Lung microvascular endothelial cell (primary cell): ENCODE results near the gene FAIM2. TPM values are rescaled to one million over a fixed set of nuclear protein-coding genes. Genes with fewer than 3 reads are reported as not detected.

Experiments used
- DNase-seq, 2 donors: peaks; one replicate each; pipeline versions ENCODE4 v3.0.0 to v3.0.0-alpha.2; 2010; ENCODE audit warnings: low read depth in 2 of 2
- total RNA-seq: library from RNA; depleted of rRNA; stranded (reverse); fragments of >200 nt; gene quantifications from 2 replicates; pipeline ENCODE4 v1.2.1, GENCODE V29; 2014

The FAIM2 gene
- total RNA-seq, 1 donor from 2014 or later, result not detected

DNA sequence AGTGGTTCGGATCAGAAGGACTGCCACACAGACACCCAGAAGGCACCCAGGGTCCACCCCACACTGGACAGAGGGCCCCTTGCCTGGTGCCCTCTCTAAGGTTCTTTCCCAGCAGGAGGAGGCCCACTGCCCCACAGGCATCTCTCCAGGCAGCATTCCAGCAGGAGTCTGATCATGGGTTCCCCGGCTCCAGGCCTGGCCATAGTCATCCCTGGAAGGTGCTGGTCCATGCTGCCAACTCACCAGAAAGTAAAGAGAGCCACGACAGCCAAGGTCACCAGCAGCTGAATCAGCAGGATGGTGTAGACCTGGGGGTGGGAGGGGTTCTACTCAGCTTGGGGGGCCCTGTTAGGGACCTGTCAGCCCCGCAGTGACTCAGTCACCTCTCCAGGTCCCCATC is 6.4 kb downstream of the FAIM2 start:
- no peak for DNase-seq

DNA sequence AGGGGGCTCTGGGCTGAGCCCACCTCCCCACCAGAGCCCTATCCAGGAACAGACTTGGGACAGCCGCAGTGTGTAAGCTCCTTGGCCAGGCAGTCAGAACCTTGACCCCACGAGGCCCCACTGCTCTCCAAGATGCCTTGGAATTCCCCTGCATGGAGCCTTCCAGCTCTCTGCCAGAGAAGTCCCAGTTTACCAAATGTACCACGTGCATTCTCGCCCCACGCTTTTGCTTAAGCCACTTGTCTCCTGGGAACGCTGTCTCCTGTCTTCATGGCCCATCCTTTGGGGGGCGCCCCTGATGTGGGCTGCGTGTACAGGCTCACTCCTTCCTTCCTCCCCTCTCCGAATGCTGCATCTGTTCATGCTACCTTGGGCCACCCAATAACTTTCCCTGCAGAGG is 7.9 kb downstream of the FAIM2 start:
- DNase-seq, result no peak

GRCh38 chr12:49894751-49895148 is 8.9 kb downstream of the FAIM2 start:
- DNase-seq, result no peak

DNA sequence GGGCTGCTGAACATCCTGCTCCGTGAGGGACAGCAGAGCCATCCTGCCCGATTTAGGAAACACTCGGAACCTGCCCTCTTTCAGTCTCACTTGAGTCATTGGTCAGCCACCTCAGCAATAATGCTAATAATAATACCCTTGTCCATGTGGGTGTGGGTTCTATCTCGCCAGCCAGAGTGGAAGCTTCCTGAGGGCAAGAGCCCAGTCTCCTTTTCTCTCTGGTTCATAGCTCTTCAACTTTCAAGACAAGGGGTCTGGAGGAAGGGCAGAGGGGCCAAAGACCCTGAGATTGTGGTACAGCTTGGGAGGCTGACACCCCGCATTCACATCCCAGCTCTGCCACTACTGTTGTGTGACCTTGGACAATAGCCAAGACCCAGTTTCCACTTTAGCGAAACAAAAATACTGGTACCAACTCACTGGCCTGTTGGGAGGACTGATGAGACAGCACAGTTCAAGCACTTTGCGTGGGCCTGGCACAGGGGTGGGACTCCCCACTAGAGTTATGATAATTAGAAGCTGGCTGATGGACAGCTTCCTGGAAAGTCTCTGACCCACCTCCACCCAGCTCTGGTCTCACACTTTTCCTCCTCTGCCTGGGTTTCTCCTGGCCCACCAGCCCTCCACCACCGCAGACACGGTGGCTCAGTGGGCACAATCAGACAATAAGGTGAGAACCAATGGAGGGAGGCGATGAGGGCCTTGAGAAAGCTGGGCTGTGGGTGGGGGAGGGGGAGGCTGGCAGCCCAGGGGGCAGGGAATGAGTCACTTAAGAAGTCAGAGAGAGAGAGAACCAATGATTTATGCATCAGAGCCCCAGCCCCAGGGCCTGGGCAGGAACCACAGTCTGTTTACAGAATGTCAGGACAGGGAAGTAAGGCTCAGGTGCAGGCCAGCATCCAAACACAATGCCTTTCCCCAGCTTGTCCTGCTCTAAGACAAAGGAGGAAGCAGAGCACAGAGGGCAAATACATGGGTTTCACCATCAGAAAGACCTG is 9.6 kb downstream of the FAIM2 start:
- DNase-seq, result peak in 1 of 2 donors; percentile 41

- DNase-seq, result no peak
Measured at GRCh38 chr12:49892732-49893317, 10.9 kb downstream of the FAIM2 start.

- DNase-seq, result no peak
Measured at GRCh38 chr12:49892084-49892731, 11.5 kb downstream of the FAIM2 start.

DNA sequence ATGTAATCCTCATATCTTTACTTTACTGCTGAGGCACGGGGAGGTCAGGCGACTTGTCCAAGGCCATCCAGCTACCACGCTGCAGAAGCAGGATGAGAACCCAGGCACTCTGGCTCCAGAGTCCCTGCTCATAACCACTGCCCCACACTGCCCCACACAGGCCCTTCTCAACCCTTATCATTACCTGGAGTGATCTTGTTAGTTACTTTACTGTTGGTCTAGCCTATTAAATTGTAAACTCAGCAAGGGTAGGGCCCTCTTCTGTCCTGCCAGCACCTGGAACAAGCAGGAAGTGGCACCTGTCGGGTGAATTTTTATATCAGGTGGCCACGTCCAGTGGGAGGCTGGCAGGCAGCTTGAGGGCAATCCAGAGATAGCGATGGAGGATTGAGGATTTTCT is 12.2 kb downstream of the FAIM2 start:
- no peak for DNase-seq

DNA sequence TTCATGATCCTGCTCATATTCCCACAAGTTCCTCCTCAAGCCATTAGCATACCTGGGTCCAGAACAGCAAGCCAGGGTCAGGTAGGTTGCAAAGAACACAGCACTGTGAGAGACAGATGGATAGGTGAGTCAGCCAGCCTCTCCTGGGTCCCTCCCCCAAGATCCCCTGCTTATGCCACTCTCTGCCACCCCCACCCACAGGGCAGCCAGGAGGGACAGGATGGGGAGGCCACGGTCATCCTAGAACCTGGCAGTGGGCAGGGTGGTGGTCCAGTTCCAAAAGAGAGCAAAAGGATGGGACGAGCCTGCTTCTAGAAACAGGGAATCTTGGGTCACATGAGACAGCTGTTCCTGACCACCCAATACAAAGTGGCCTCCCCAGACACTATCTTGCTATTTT is 12.7 kb downstream of the FAIM2 start:
- DNase-seq, result no peak

DNA sequence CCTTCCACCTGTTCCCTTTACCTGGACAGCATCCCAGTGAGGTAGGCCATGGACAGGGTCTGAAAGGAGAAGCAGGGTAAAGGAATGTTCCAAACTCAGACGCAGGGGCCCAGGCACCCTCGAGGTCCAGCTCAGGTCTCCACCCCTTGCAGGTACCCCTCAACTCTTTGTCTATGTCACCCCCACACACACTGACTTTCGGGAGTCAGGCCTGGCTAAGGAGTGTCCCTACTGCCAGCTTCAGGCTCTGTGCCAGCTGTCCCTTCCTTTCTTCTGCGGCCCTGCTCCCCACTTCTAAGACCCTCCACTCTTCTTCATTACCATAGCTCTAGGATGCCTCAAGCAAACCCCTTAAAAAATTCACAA is 13.6 kb downstream of the FAIM2 start:
- DNase-seq, result no peak

- no peak for DNase-seq
Measured at GRCh38 chr12:49889361-49890095, 14.2 kb downstream of the FAIM2 start.

DNA sequence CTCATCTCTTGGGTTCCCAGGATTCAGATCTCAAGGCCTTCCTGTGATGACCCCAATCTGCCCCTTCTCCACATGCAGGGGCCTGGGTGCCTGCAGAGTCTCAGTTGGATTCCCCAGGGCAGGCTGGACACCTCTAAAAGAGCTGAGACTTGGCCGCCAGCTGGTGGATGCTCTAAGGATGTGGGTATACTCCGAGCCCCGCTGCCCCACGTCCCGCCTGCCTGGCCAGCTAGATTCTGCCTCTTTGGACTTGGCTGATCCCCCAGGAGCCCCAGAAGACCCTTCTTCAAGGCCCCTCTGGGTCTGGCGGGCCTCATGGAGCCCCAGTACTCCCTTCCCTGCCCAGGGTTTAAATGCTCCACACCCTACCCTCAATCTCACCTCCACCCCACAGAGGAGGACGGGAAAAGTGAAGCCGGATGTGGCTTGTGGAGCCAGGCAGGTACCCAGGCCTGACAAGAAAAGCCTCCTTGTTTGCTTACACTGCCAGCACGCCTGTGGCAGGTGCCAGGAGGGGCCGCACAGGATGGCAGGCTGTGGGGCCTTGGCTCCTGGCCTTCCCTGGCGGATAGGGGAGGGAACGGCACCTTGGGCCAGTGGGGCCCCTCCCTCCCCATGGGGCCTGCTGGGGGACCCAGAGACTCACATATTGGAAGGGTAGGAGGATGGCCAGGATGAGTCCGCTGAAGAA is 15.1 kb downstream of the FAIM2 start:
- no peak for DNase-seq

DNA sequence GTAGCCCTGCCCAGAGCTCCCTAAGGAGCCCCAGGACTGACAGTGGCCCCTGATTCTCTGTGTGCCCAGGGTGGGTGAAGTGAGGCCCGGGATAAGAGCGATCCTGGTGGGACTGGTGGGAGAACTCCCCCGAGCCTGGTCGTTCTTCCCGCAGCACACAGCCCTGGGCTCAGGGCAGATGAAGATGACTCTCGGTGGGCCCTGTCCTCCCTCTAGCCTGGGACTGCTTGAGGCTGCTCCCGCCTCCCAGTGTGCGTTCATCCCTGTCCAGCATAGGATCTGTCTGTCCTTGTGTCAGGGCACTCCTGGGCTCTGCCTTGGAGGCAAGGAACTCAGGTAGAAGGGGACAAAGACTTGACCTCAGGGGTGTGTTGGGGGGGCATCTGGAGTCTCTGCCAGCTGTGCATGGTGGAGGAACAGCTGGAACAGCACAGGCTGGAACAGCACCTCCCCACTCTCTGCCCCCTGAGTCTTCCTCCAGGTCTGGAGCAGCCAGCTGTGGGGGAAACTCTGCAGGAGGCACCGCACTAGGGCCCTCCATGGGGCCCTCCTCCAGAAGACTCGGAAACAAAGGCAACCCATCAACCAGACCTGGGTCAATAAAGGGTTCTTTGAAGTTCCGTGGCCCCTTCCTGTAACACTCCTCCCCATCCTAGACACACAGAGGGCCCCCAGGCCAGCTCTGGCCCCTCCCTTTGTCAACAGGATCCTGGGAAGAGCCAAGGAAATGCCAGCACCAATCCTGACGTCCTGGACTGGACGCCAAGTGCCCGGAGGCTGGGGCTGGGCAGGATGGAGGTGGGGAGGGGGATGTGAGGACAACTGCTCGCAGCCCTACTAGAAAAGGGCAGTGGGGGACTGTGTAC is 15.9 kb downstream of the FAIM2 start:
- DNase-seq, result no peak

DNA sequence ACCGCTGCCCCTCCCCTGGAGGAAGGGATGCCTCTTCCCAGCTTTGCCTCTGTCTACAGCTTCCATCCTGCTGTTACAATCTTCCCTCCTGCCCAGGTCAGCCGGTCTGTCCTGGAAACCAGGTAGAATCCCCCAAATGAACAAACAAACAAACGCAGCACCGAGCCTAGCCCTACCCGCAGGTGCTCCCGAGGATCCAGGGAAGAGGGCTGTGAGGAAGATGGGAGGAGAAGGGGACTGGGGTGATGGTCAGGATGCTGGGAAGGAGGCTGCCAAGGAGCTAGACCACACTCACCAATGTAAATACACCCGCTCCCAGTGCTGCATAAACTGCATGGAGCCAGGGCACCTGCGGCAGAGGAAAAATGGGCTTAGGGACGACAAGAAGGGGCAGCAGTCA is 16.6 kb downstream of the FAIM2 start:
- no peak for DNase-seq

- peak in 1 of 2 donors; percentile 17 for DNase-seq
Measured at GRCh38 chr12:49885663-49886461, 17.8 kb downstream of the FAIM2 start.

GRCh38 chr12:49885118-49885517 is 18.6 kb downstream of the FAIM2 start:
- DNase-seq, result no peak

DNA sequence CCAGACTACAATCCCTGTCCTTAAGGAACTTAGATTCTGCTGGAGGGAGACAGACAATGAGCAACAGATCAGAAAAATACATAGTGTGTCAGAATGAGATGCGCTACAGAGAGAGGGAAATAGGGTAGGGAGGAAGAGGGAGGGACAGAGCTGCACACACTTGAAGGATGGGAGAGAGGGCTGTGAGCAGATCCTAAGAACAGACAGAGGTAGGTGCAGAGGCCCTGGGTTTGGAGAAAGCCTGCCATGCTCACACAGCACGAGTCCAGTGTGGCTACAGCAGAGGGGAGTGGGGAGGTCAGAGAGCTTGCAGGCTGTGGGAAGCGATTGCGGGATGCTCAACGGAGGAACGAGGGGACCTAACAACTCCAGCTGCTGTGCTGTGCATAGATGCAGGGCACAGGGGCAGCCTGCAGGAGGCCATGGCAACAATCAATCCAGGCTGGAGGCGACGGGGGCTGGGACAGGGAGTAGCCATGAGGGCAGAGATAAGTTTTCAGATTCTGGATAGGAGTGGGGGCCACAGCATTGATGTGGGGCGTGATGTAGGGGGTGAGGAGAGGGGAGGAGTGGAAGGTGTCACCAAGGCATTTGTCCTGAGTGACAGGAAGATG is 20.7 kb downstream of the FAIM2 start:
- DNase-seq, result no peak

DNA sequence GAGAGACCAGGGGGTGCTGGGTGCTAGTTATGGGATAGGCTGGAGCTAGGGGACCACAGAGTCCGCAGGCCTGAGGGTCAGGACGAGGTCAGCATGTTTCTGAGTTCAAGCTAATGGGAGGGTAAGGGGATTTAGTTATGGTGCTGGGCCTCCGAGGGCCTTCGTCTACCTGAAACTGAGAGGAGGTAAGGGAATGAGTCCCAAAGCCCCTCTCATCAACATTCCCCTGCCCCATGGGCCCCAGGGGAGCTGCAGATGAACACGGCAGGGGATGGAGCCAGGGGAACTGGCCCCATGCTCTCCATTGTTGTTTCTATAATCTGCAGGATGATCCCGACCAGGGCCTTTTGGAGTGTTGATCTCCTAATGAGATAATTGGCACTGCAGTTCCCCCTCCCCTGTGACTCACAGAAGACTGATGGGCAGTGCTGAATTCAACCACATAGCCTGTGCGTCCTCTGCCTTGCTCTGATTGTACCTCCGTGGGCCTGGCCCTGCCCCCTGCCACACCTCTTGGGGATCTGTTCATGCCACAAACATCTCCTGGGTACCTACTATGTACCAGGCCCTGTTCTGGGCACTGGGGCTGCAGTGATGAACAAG is 21.4 kb downstream of the FAIM2 start:
- no peak for DNase-seq

DNA sequence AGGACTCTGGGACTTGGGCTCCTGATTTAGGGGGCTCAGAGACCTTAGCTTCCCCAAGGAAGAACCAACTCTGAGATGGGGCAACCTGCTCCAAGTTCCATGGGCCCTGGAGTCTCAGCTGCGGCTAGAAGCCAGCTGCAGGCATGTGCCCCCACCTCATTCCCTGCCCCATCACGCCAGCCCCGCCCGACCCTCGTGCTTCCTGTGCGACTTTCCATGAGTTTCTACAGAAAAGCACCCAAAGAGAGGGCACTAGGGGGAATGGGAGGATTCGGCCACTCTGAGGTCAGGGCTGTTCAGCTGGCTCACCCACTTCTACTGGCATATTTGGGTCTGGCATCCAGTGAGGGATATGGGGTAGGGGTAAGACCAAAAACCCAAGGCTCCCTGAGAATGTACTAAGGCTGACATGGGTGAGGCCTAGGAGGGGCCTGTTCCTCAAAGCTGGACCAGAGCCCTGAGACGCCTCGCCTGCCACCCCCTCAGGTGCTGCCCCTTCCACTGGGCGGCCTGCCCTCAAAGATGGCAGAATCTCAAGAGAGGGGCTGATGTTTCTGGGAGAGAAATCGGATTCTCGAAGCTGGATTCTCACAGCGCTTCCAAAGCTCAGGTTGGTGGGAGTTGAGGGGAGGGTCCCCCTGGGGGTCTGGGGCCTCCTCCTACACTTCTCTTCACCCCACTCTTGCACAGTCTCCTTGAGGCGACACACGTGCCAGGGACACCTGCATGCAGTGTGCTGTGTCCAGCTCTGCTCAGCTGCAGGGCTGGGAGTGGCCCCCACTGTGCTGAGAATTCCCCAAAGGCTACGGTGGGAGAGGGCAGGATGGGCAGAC is 22.1 kb downstream of the FAIM2 start:
- no peak for DNase-seq
